Lower leg skin (tissue), 3 donors: ENCODE data around the gene NELFB.

Source experiments
- CTCF ChIP-seq, 3 donors: fragments of 450-650 bp; IDR thresholded peaks; one replicate each; pipeline ENCODE4 v1.5.1; 2016; ENCODE audit warnings: antibody characterized with exemption in 3 of 3, mild to moderate bottlenecking in 3 of 3, moderate library complexity in 2 of 3
- POLR2A ChIP-seq, 2 donors: fragments of 450-650 bp; IDR thresholded peaks; one replicate each; pipeline ENCODE4 v1.6.1; 2016 to 2017; ENCODE audit warnings: antibody characterized with exemption in 2 of 2, mild to moderate bottlenecking in 1 of 2, moderate library complexity in 1 of 2

DNA sequence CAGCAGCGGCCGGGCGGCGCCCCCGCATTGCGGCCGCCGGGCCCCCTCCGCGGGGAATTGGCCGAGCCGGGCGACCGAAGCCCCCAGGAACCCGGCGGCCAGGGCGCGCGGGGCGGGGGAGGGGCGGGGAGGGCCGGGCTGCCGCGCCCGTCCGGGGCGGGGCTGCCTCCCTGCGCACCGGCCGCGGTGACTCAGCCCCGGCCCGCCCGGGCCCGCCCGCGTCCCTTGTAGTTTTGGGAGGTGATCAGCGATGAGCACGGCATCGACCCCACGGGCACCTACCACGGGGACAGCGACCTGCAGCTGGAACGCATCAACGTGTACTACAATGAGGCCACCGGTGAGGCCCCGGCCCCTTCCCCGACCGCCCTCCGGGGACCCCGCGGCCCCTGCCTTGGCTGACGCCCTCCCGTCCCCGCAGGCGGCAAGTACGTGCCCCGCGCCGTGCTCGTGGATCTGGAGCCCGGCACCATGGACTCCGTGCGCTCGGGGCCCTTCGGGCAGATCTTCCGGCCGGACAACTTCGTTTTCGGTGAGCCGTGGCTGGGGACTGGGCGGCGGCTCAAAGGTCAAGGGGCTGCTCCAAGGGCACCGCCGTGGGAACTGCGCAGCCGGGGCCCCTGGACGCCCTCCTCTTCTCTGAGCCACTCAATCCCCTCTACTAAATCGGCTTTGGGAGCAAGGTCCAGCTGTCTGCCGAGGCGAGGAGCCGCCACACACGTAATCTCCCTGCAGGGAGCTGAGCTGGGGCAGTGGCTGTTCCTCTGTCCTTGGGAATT lies 13.4 kb upstream of the NELFB start:
- no peak for TF ChIP-seq POLR2A (IDR thresholded peaks at IDR 0.05)
- no peak for TF ChIP-seq CTCF (IDR thresholded peaks at IDR 0.05)
